Measurements from ENCODE around the gene AKAP13. TPM values are rescaled to one million over a fixed set of nuclear protein-coding genes. Genes with fewer than 3 reads are reported as not detected.

AKAP13 gene
- total and polyA plus RNA-seq, 2 donors (not counting 1 experiment from before 2014, with no cell fraction given) = 73.8 to 358 TPM

- Histone ChIP-seq H3K4me3 (ENCODE audit: control extremely low read depth in 1 of 5, extremely low read depth in 1 of 5, insufficient read depth in 1 of 5, low read depth in 2 of 5, low read length in 4 of 5) (peak overlapping the region; percentile 48 to 90 (median 68)), H3K27me3 (replicated peaks in 1 of 4; ENCODE audit: control extremely low read depth in 1 of 4, control insufficient read depth in 3 of 4, insufficient read depth in 4 of 4, low read length in 3 of 4) (peaks cover 0 to 4% (median 0%) of the 10 kb centered on the region in 4 experiments), H3K27ac (ENCODE audit: low read length in 2 of 2) (peak overlapping the region; percentile 79 to 85), H3K9me3 (ENCODE audit: control extremely low read depth in 1 of 3, control insufficient read depth in 2 of 3, insufficient read depth in 1 of 3, low read length in 2 of 3) (no peaks in the 10 kb centered on the region), H3K36me3 (replicated peaks in 1 of 2; ENCODE audit: control extremely low read depth in 1 of 2, control insufficient read depth in 1 of 2, extremely low read depth in 1 of 2, insufficient read depth in 2 of 2, low read length in 1 of 2) (no peaks in the 10 kb centered on the region), H3K4me2 (replicated peaks; ENCODE audit: low read depth, low read length, poor library complexity, severe bottlenecking) (peak overlapping the region; percentile 78), H2AFZ (ENCODE audit: insufficient read depth, low read depth, low read length, poor library complexity, severe bottlenecking) (peak overlapping the region; percentile 67), H4K20me1 (ENCODE audit: control insufficient read depth, insufficient read depth, low read length, poor library complexity, severe bottlenecking) (peaks cover 33% of the 10 kb centered on the region), H3K79me2 (ENCODE audit: control insufficient read depth, insufficient read depth, low read length) (peaks cover 32% of the 10 kb centered on the region), H3K4me1 (ENCODE audit: control insufficient read depth in 2 of 2, insufficient read depth in 2 of 2, low read length in 2 of 2) (peaks cover 32 to 37% of the 10 kb centered on the region in 2 donors), H3K9ac (ENCODE audit: low read length) (peak overlapping the region; percentile 78)
- Mint-ChIP-seq H3K4me3 (peak overlapping the region; percentile 86), H3K4me1 (peaks cover 38% of the 10 kb centered on the region), H3K27ac (peak overlapping the region; percentile 90), H3K27me3 (peaks cover 8% of the 10 kb centered on the region), H3K9me3 (ENCODE audit: insufficient read depth) (no peaks in the 10 kb centered on the region)
- no peak for TF ChIP-seq EZH2 (IDR thresholded peaks at IDR 0.05; ENCODE audit: borderline replicate concordance, insufficient read depth, low read depth, low read length, poor library complexity, severe bottlenecking)
- no peak for TF ChIP-seq CTCF (IDR thresholded peaks at IDR 0.05)
- ChIA-PET POLR2A (interaction anchor here (0.6 to 3.8 kb wide), 10 partner anchors 11 to 203 kb away, joined by 3 to 26 read pairs (median 6); no protein-coding TSS in a partner anchor), CTCF (interaction anchor here (0.9 to 6.3 kb wide), 9 partner anchors 14 to 83 kb away, joined by 3 to 89 read pairs (median 7); no protein-coding TSS in a partner anchor)
- intact Hi-C loops (cut with micrococcal nuclease) = loop anchor here (1.0 to 5.0 kb wide), 4 partner anchors 29 to 158 kb away; no protein-coding TSS in a partner anchor
- DNase-seq = peak; percentile 69
- ATAC-seq (ENCODE audit: low read depth) = no peak
- 0% methylated on average over 7 of the region's 19 CpGs for WGBS (ENCODE audit: insufficient coverage)
Observed at GRCh38 chr15:85379403-85380131, 836 bp upstream of the AKAP13 start.

All from B cell (primary cell).